ENCODE measurements around the gene C4orf36. TPM values are rescaled to one million over a fixed set of nuclear protein-coding genes. Genes with fewer than 3 reads are reported as not detected.

C4orf36 gene
- total and polyA plus RNA-seq, 10 donors: 0.17 to 1.1 (median 0.82) TPM; not detected in 7

DNA sequence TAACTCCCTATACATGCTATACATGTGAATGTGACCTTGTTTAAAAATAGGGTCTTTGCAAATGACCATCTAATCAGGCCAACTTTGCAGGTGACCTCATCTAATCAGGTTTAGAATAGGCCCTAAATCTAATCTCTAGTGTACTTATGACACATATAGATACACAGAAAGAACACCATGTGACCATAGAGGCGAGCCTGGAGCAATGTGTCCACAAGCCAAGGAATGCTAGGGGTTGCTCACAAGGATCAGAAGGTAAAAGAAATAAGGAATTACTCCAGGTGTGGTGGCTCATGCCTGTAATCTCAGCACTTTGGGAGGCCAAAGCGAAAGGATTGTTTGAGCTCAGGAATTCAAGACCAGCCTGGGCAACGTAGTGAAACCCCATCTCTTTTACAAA is 9.6 kb upstream of the C4orf36 start:
- DNase-seq: no peak
- Histone ChIP-seq H3K27ac (no peak overlapping the region), H3K9me3 (no peaks in the 10 kb centered on the region), H3K36me3 (no peaks in the 10 kb centered on the region), H3K27me3 (replicated peaks in 1 of 7) (peaks cover 0 to 13% (median 0%) of the 10 kb centered on the region in 7 donors), H3K4me1 (peaks cover 0 to 14% (median 5%) of the 10 kb centered on the region in 6 donors), H3K4me3 (no peak overlapping the region)
- TF ChIP-seq POLR2AphosphoS5 (IDR thresholded peaks at IDR 0.05) (no peak), POLR2A (IDR thresholded peaks at IDR 0.05) (no peak)
- TF ChIP-seq, protein P1, sequence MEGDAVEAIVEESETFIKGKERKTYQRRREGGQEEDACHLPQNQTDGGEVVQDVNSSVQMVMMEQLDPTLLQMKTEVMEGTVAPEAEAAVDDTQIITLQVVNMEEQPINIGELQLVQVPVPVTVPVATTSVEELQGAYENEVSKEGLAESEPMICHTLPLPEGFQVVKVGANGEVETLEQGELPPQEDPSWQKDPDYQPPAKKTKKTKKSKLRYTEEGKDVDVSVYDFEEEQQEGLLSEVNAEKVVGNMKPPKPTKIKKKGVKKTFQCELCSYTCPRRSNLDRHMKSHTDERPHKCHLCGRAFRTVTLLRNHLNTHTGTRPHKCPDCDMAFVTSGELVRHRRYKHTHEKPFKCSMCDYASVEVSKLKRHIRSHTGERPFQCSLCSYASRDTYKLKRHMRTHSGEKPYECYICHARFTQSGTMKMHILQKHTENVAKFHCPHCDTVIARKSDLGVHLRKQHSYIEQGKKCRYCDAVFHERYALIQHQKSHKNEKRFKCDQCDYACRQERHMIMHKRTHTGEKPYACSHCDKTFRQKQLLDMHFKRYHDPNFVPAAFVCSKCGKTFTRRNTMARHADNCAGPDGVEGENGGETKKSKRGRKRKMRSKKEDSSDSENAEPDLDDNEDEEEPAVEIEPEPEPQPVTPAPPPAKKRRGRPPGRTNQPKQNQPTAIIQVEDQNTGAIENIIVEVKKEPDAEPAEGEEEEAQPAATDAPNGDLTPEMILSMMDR (IDR thresholded peaks at IDR 0.05 in 8 of 11, conservative IDR thresholded peaks at IDR 0.05 in 3 of 11): no peak
- WGBS, 5 donors: 84 to 96% (median 93%) methylated on average over 3 of the region's 3 CpGs
- intact Hi-C loops (cut with DNase I; ENCODE audit: low total_unique reads): no loop called here

DNA sequence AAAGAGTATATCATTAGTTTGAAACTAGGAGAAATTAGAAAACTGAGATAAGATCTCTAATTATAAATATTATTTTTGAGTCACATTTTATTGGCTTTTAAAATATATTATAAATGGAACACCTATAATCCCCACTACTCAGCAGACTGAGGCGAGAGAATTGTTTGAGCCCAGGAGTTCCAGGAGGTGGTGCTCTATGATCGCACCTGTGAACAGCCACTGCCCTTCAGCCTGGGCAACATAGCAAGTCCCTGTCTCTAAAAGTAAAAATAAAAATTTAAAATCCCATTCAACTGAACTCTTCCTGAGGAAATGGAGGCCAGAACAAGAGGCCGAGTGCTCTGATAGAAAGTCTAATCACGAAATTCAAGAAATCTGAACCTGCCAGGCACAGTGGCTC is 6.3 kb upstream of the C4orf36 start:
- TF ChIP-seq POLR2AphosphoS5 (IDR thresholded peaks at IDR 0.05) (no peak), POLR2A (IDR thresholded peaks at IDR 0.05) (no peak)
- TF ChIP-seq, protein P1 (IDR thresholded peaks at IDR 0.05 in 8 of 11, conservative IDR thresholded peaks at IDR 0.05 in 3 of 11): no peak
- 84 to 91% (median 90%) methylated on average over 4 of the region's 4 CpGs for WGBS, 5 donors
- no peaks in the 10 kb centered on the region for H3K4me1 ChIP-seq
- no peak overlapping the region for H3K27ac ChIP-seq
- DNase-seq: no peak
- H3K27me3 ChIP-seq (replicated peaks in 1 of 7): no peaks in the 10 kb centered on the region
- intact Hi-C loops (cut with DNase I; ENCODE audit: low total_unique reads): no loop called here
- no peaks in the 10 kb centered on the region for H3K9me3 ChIP-seq
- no peaks in the 10 kb centered on the region for H3K36me3 ChIP-seq
- H3K4me3 ChIP-seq: no peak overlapping the region

DNA sequence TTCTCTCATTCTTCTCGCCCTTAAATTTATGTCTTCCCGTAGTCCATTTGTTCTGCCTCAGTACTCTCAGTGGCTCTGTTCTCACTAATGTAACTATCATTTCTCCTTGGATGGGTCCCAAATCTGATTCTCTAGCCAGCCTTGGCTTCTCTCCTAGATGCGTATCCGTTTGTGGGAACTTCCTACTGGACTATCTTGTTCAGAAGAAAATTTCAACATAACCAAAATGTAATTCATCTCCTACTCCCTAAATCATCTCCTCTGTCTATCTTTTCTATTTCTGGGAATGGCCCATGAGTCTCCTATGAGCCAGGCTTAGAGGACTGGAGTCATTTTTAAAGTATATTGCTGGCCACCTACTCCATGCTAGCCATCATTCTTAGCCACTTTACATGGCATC is 4.4 kb upstream of the C4orf36 start:
- 67 to 84% (median 74%) methylated on average over 4 of the region's 4 CpGs for WGBS, 5 donors
- DNase-seq: no peak
- Histone ChIP-seq H3K4me1 (peaks cover 0 to 14% (median 9%) of the 10 kb centered on the region in 6 donors), H3K27me3 (replicated peaks in 1 of 7) (peaks cover 0 to 17% (median 5%) of the 10 kb centered on the region in 7 donors), H3K36me3 (no peaks in the 10 kb centered on the region), H3K9me3 (no peaks in the 10 kb centered on the region), H3K27ac (no peak overlapping the region), H3K4me3 (no peak overlapping the region)
- TF ChIP-seq POLR2A (IDR thresholded peaks at IDR 0.05): no peak
- no peak for TF ChIP-seq POLR2AphosphoS5 (IDR thresholded peaks at IDR 0.05)
- TF ChIP-seq, protein P1 (IDR thresholded peaks at IDR 0.05 in 8 of 11, conservative IDR thresholded peaks at IDR 0.05 in 3 of 11): no peak
- intact Hi-C loops (cut with DNase I; ENCODE audit: low total_unique reads): loop anchor here (2.0 kb wide), 1 partner anchor 400 kb away; no protein-coding TSS in a partner anchor

DNA sequence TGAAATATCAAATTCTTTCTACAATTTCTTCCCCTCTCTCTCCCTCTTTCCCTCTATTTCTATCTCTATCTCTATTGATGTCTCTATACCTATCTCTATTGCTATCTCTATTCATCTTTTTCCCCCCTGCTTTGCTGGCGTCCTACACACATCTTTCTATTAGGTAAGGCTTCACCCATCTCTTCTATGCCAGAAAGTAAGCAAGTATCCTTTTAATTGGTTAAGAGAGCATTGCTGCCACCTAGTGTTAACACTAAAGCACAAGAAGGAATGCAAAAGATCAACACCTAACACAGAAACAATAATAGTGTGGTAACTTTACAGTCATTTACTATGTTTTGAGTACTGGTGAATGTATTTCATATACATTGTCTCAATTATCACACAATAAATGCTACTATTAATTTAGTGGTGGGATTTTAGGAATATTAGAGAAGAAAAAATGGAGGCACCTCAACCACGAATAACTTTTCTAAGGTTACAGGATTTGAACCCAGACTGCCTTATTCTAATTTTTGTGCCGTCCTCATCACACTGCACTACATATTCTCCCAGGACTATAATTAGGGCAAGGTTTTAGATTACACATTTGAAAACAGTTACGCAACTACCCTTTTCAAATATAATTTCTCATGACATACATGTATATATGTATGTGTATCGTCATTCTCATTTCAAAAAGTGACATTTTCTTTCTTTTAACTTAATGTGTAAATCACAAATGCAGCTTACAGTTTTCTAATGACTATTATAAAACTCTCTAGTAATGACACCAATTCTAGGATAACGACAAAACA is 3.7 kb upstream of the C4orf36 start:
- Histone ChIP-seq H3K4me1 (peaks cover 0 to 18% (median 11%) of the 10 kb centered on the region in 6 donors), H3K27me3 (replicated peaks in 1 of 7) (peaks cover 0 to 24% (median 5%) of the 10 kb centered on the region in 7 donors), H3K27ac (no peak overlapping the region), H3K4me3 (no peak overlapping the region), H3K9me3 (no peaks in the 10 kb centered on the region), H3K36me3 (no peaks in the 10 kb centered on the region)
- intact Hi-C loops (cut with DNase I; ENCODE audit: low total_unique reads): loop anchor here (2.0 kb wide), 1 partner anchor 399 kb away; no protein-coding TSS in a partner anchor
- WGBS, 5 donors: 75 to 84% (median 79%) methylated on average over 6 of the region's 6 CpGs
- TF ChIP-seq POLR2A (IDR thresholded peaks at IDR 0.05) (no peak), POLR2AphosphoS5 (IDR thresholded peaks at IDR 0.05) (no peak)
- TF ChIP-seq, protein P1 (IDR thresholded peaks at IDR 0.05 in 8 of 11, conservative IDR thresholded peaks at IDR 0.05 in 3 of 11): peak; percentile 41 to 83 (median 70)
- no peak for DNase-seq

All from spleen (tissue), 11 donors.